Kidney (tissue), 14 donors: ENCODE results near the gene TRPM5. TPM values are rescaled to one million over a fixed set of nuclear protein-coding genes. Genes with fewer than 3 reads are reported as not detected.

Experiments used
- DNase-seq, 5 donors: peaks; one replicate each; pipeline ENCODE4 v3.0.0-alpha.2; 2013 to 2020
- FAIRE-seq: peaks from 2 replicates; lab custom pipeline; 2012; peaks lifted over from hg19 to GRCh38; lab: Jason Lieb, UNC
- H3K27ac ChIP-seq, 2 donors: one replicate each; pipeline ENCODE4 v1.7.0; 2013; ENCODE audit warnings: low read depth in 2 of 2, low read length in 2 of 2, inconsistent platforms in 1 of 2
- H3K27me3 ChIP-seq: one replicate; pipeline ENCODE4 v1.7.1; 2013; ENCODE audit warnings: low read length, inconsistent platforms; ENCODE audit not compliant: control insufficient read depth, insufficient read depth
- H3K36me3 ChIP-seq, 3 donors: one replicate each; pipeline versions ENCODE4 v1.7.0 to v1.7.1; 2013; ENCODE audit warnings: low read length in 3 of 3, control low read depth in 1 of 3, inconsistent platforms in 1 of 3; ENCODE audit not compliant: insufficient read depth in 3 of 3, control insufficient read depth in 2 of 3
- H3K4me1 ChIP-seq, 3 donors: one replicate each; pipeline versions ENCODE4 v1.7.0 to v1.7.1; 2013; ENCODE audit warnings: low read length in 3 of 3, inconsistent platforms in 1 of 3, low read depth in 1 of 3; ENCODE audit not compliant: control insufficient read depth in 2 of 3, insufficient read depth in 2 of 3
- H3K4me3 ChIP-seq, 3 donors: one replicate each; pipeline versions ENCODE4 v1.7.0 to v1.8.1; 2013; ENCODE audit warnings: low read length in 3 of 3, control low read depth in 1 of 3, inconsistent platforms in 1 of 3
- H3K9ac ChIP-seq, 3 donors: one replicate each; pipeline versions ENCODE4 v1.7.0 to v1.7.1; 2013; ENCODE audit warnings: low read length in 3 of 3, control low read depth in 1 of 3, inconsistent platforms in 1 of 3
- H3K9me3 ChIP-seq, 3 donors: one replicate each; pipeline versions ENCODE4 v1.7.0 to v1.7.1; 2013; ENCODE audit warnings: low read length in 3 of 3, control low read depth in 1 of 3, inconsistent platforms in 1 of 3; ENCODE audit not compliant: control insufficient read depth in 2 of 3, insufficient read depth in 1 of 3
- intact Hi-C: fragments of 100-400 bp; cut with DNase I; formaldehyde crosslinking; loops from one replicate; pipeline ENCODE4 v1.11.1; 2022
- polyA plus RNA-seq: library from polyadenylated mRNA; stranded (reverse); fragments of 350-450 nt; fragmentation: Illumina TruSeq; extraction: RNeasy Lipid Tissue Mini Kit (QIAGEN cat#74804); gene quantifications from one replicate; pipeline ENCODE4 v1.2.3, GENCODE V29; 2014; ENCODE audit warnings: low read depth, low replicate concordance; ENCODE audit not compliant: insufficient read depth
- total RNA-seq: library from RNA; stranded (reverse); fragmentation: NEBNext Ultra II Directional; extraction: Animal tissue kit (Norgen Biotek cat#: 25700); gene quantifications from one replicate; pipeline ENCODE4 v1.2.1, GENCODE V29; 2021
- TF ChIP-seq, protein P1 (sequence below): IDR thresholded peaks from 3 replicates; pipeline ENCODE4 v1.5.1; 2012; ENCODE audit warnings: mild to moderate bottlenecking, moderate library complexity, borderline replicate concordance; ENCODE audit not compliant: insufficient read depth; ENCODE audit errors: extremely low read depth
- donor health status: control.
- donor health status: control.
- donor health status: control.
- donor health status: control.
- donor health status: control.
- donor health status: DM: yes; HTN: yes; CAD: no.
- donor health status: Normal renal cell carcinoma (clear cell type).

The TRPM5 gene
- total and polyA plus RNA-seq, 2 donors from 2014 or later: 0.25 to 0.69 TPM

GRCh38 chr11:2466069-2466801 lies 21.9 kb upstream of the TRPM5 start:
- TF ChIP-seq, protein P1, sequence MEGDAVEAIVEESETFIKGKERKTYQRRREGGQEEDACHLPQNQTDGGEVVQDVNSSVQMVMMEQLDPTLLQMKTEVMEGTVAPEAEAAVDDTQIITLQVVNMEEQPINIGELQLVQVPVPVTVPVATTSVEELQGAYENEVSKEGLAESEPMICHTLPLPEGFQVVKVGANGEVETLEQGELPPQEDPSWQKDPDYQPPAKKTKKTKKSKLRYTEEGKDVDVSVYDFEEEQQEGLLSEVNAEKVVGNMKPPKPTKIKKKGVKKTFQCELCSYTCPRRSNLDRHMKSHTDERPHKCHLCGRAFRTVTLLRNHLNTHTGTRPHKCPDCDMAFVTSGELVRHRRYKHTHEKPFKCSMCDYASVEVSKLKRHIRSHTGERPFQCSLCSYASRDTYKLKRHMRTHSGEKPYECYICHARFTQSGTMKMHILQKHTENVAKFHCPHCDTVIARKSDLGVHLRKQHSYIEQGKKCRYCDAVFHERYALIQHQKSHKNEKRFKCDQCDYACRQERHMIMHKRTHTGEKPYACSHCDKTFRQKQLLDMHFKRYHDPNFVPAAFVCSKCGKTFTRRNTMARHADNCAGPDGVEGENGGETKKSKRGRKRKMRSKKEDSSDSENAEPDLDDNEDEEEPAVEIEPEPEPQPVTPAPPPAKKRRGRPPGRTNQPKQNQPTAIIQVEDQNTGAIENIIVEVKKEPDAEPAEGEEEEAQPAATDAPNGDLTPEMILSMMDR: no peak
- Histone ChIP-seq H3K27me3 (no peaks in the 10 kb centered on the region), H3K9ac (peak overlapping the region in 1 of 3 donors; percentile 58), H3K36me3 (no peaks in the 10 kb centered on the region), H3K27ac (peak overlapping the region; percentile 91), H3K4me3 (no peak overlapping the region), H3K9me3 (no peaks in the 10 kb centered on the region), H3K4me1 (peaks cover 0 to 30% (median 8%) of the 10 kb centered on the region in 3 donors)
- DNase-seq: no peak
- intact Hi-C loops: no loop called here
- no peak for FAIRE-seq

GRCh38 chr11:2465202-2466068 lies 21.1 kb upstream of the TRPM5 start:
- DNase-seq (peak in 1 of 5 donors; percentile 32), FAIRE-seq (no peak)
- no peak overlapping the region for H3K4me3 ChIP-seq
- intact Hi-C loops: no loop called here
- H3K27me3 ChIP-seq: no peaks in the 10 kb centered on the region
- TF ChIP-seq, protein P1: no peak
- H3K9me3 ChIP-seq: no peaks in the 10 kb centered on the region
- H3K9ac ChIP-seq: peak overlapping the region in 1 of 3 donors; percentile 58
- H3K27ac ChIP-seq: peak overlapping the region; percentile 91
- peaks cover 0 to 30% (median 8%) of the 10 kb centered on the region in 3 donors for H3K4me1 ChIP-seq
- no peaks in the 10 kb centered on the region for H3K36me3 ChIP-seq

- H3K36me3 ChIP-seq: no peaks in the 10 kb centered on the region
- DNase-seq (no peak), FAIRE-seq (no peak)
- no peaks in the 10 kb centered on the region for H3K27me3 ChIP-seq
- H3K4me3 ChIP-seq: no peak overlapping the region
- peaks cover 0 to 34% (median 8%) of the 10 kb centered on the region in 3 donors for H3K4me1 ChIP-seq
- intact Hi-C loops: no loop called here
- H3K9me3 ChIP-seq: no peaks in the 10 kb centered on the region
- TF ChIP-seq, protein P1: no peak
- H3K9ac ChIP-seq: no peak overlapping the region
- H3K27ac ChIP-seq: peak overlapping the region; percentile 91
Measured at GRCh38 chr11:2464451-2465165, 20.3 kb upstream of the TRPM5 start.
